SK-N-MC (cell line): ENCODE data around the gene PLXNA4.

Experiments used
- EZH2 ChIP-seq: fragments of 200-600 bp; sonication (generic); IDR thresholded peaks from one replicate; pipeline ENCODE4 v1.6.1; 2017; ENCODE audit warnings: antibody characterized with exemption
- FOXP2 ChIP-seq: optimal IDR thresholded peaks from 2 replicates; pipeline ENCODE3; 2011; ENCODE audit warnings: mild to moderate bottlenecking, moderate library complexity; ENCODE audit not compliant: insufficient read depth; ENCODE audit errors: extremely low read length, control extremely low read depth
- POLR2AphosphoS5 ChIP-seq: IDR thresholded peaks from 2 replicates; pipeline ENCODE4 v1.6.1; 2012; ENCODE audit warnings: mild to moderate bottlenecking, low read depth, low read length, borderline replicate concordance

GRCh38 chr7:132392713-132393112, 183.6 kb downstream of the PLXNA4 start:
- TF ChIP-seq EZH2 = no peak
- no peak for TF ChIP-seq POLR2AphosphoS5
- no peak for TF ChIP-seq FOXP2
